ENCODE results near the gene KCNJ4. TPM values are rescaled to one million over a fixed set of nuclear protein-coding genes. Genes with fewer than 3 reads are reported as not detected.

The KCNJ4 gene
- polyA plus RNA-seq, 3 donors from 2014 or later, result not detected

Other genes starting within 250 kb of the KCNJ4 start
- 10 to 100 TPM; 12.1 to 50.7 (median 30.3) TPM for gene TMEM184B, start 182.2 kb downstream of the KCNJ4 start, polyA plus RNA-seq
- 10 to 100 TPM in 1 of 3 donors, 1 to 10 TPM in 2; 7.5 to 12.1 (median 8.6) TPM for gene CSNK1E, start 137.8 kb downstream of the KCNJ4 start, polyA plus RNA-seq
- gene KDELR3, start 12.9 kb upstream of the KCNJ4 start, polyA plus RNA-seq, result under 1 TPM in 1 of 3 donors, not detected in 2; 0.56 TPM
- gene DDX17, start 51.1 kb upstream of the KCNJ4 start, polyA plus RNA-seq, result 10 to 100 TPM; 25.9 to 59.1 (median 26.9) TPM
- gene DMC1, start 115.0 kb upstream of the KCNJ4 start, polyA plus RNA-seq, result 1 to 10 TPM in 1 of 3 donors, under 1 TPM in 1, not detected in 1; 0.33 to 1.5 TPM
- not detected for gene FAM227A, start 201.2 kb upstream of the KCNJ4 start, polyA plus RNA-seq
- gene CBY1, start 201.4 kb upstream of the KCNJ4 start, polyA plus RNA-seq, result 1 to 10 TPM; 1.0 to 5.1 (median 4.5) TPM
- gene TOMM22, start 226.8 kb upstream of the KCNJ4 start, polyA plus RNA-seq, result 10 to 100 TPM; 56.0 to 94.4 (median 68.8) TPM
- 10 to 100 TPM; 10.6 to 17.9 (median 11.2) TPM for gene JOSD1, start 245.7 kb upstream of the KCNJ4 start, polyA plus RNA-seq